Gastrocnemius medialis (tissue), 4 donors: ENCODE measurements around the gene LYL1. TPM values are rescaled to one million over a fixed set of nuclear protein-coding genes. Genes with fewer than 3 reads are reported as not detected.

ENCODE experiments used
- ATAC-seq, 2 donors: fragments of 150-250 bp; one replicate each; pipeline ENCODE4 v1.9.1; 2016
- DNase-seq, 2 donors: peaks; one replicate each; pipeline ENCODE4 v3.0.0-alpha.2; 2019
- H3K27ac ChIP-seq, 4 donors: fragments of 200-600 bp; sonication (generic); 1 replicate in 1 of 4; 2 replicates in 3 of 4; pipeline ENCODE4 v1.5.1; 2016 to 2018; ENCODE audit warnings: mild to moderate bottlenecking in 2 of 4, moderate library complexity in 1 of 4
- H3K27me3 ChIP-seq, 3 donors: fragments of 200-600 bp; sonication (generic) in 2 of 3; 1 replicate in 1 of 3; 2 replicates in 2 of 3; pipeline versions ENCODE4 v1.5.1 to v1.6.0; 2016 to 2019; ENCODE audit warnings: mild to moderate bottlenecking in 1 of 3, moderate library complexity in 1 of 3
- H3K36me3 ChIP-seq, 2 donors: fragments of 200-600 bp; sonication (generic) in 1 of 2; one replicate each; pipeline ENCODE4 v1.5.1; 2017 to 2018
- H3K4me1 ChIP-seq, 2 donors: fragments of 200-600 bp; sonication (generic) in 1 of 2; one replicate each; pipeline ENCODE4 v1.5.1; 2016 to 2017; ENCODE audit warnings: mild to moderate bottlenecking in 2 of 2
- H3K4me3 ChIP-seq, 4 donors: fragments of 200-600 bp; sonication (generic) in 3 of 4; 1 replicate in 1 of 4; 2 replicates in 3 of 4; pipeline ENCODE4 v1.5.1; 2016 to 2019; ENCODE audit warnings: mild to moderate bottlenecking in 2 of 4
- H3K9me3 ChIP-seq, 3 donors: fragments of 200-600 bp; sonication (generic) in 2 of 3; 1 replicate in 1 of 3; 2 replicates in 2 of 3; pipeline ENCODE4 v1.5.1; 2016 to 2019
- CTCF ChIP-seq, 5 experiments: fragments of 450-650 bp in 3 of 5; fragments of 200-600 bp in 2 of 5; sonication (generic) in 2 of 5; IDR thresholded peaks in 4 of 5; conservative IDR thresholded peaks in 1 of 5; 1 replicate in 4 of 5; 2 replicates in 1 of 5; pipeline ENCODE4 v1.5.1; 2016 to 2019; ENCODE audit warnings: antibody characterized with exemption in 5 of 5, mild to moderate bottlenecking in 3 of 5, moderate library complexity in 3 of 5
- POLR2A ChIP-seq, 2 donors: fragments of 450-650 bp; IDR thresholded peaks; one replicate each; pipeline ENCODE4 v1.6.1; 2017; ENCODE audit warnings: antibody characterized with exemption in 2 of 2, mild to moderate bottlenecking in 2 of 2, moderate library complexity in 2 of 2
- in situ Hi-C, 4 donors: fragments of 200-750 bp; cut with MboI; loops; one replicate each; pipeline versions ENCODE4 v1.15.0 to v1.8.0; 2017; ENCODE audit warnings: low sequenced_read_pairs in 4 of 4
- intact Hi-C: fragments of 100-400 bp; cut with DNase I; formaldehyde crosslinking; loops from one replicate; pipeline ENCODE4 v1.15.1; 2023; ENCODE audit warnings: low total_unique reads
- total RNA-seq, 4 donors: library from RNA; depleted of rRNA; stranded (reverse); fragments of >200 nt; gene quantifications; one replicate each; pipeline versions ENCODE4 v1.1.0 to v1.2.3, GENCODE V29; 2016

LYL1 gene
- total RNA-seq, 4 donors from 2014 or later, result 2.6 to 5.0 (median 3.1) TPM

- intact Hi-C loops (loop anchor here (1.0 kb wide), 1 partner anchor 115 kb away; no protein-coding TSS in a partner anchor), in situ Hi-C loops (loop anchor here (5.0 to 10.0 kb wide), 2 partner anchors 109 to 116 kb away; no protein-coding TSS in a partner anchor)
- peak; percentile 73 to 82 for ATAC-seq
- Histone ChIP-seq H3K36me3 (no peaks in the 10 kb centered on the region), H3K27me3 (no peaks in the 10 kb centered on the region), H3K27ac (peak overlapping the region; percentile 66 to 78 (median 74)), H3K4me1 (peaks cover 15 to 26% of the 10 kb centered on the region in 2 donors), H3K9me3 (no peaks in the 10 kb centered on the region), H3K4me3 (no peak overlapping the region)
- TF ChIP-seq POLR2A (IDR thresholded peaks at IDR 0.05) (no peak), CTCF (IDR thresholded peaks at IDR 0.05 in 4 of 5, conservative IDR thresholded peaks at IDR 0.05 in 1 of 5) (peak; percentile 94 to 99 (median 97))
- DNase-seq, result peak; percentile 60 to 83
Measured at GRCh38 chr19:13093407-13094105, 9.1 kb downstream of the LYL1 start.

GRCh38 chr19:13092606-13093235, 9.9 kb downstream of the LYL1 start:
- Histone ChIP-seq H3K36me3 (no peaks in the 10 kb centered on the region), H3K4me1 (peaks cover 15 to 17% of the 10 kb centered on the region in 2 donors), H3K27ac (peak overlapping the region; percentile 66 to 78 (median 74)), H3K27me3 (no peaks in the 10 kb centered on the region), H3K9me3 (no peaks in the 10 kb centered on the region), H3K4me3 (no peak overlapping the region)
- ATAC-seq, result no peak
- intact Hi-C loops (loop anchor here (1.0 kb wide), 1 partner anchor 114 kb away; no protein-coding TSS in a partner anchor), in situ Hi-C loops (loop anchor here (5.0 to 10.0 kb wide), 2 partner anchors 108 to 115 kb away; no protein-coding TSS in a partner anchor)
- no peak for DNase-seq
- TF ChIP-seq CTCF (IDR thresholded peaks at IDR 0.05 in 4 of 5, conservative IDR thresholded peaks at IDR 0.05 in 1 of 5) (no peak), POLR2A (IDR thresholded peaks at IDR 0.05) (no peak)

GRCh38 chr19:13092158-13092543, 10.5 kb downstream of the LYL1 start:
- Histone ChIP-seq H3K36me3 (no peaks in the 10 kb centered on the region), H3K4me3 (no peak overlapping the region), H3K4me1 (peaks cover 14 to 15% of the 10 kb centered on the region in 2 donors), H3K27ac (peak overlapping the region; percentile 66 to 78 (median 74)), H3K27me3 (no peaks in the 10 kb centered on the region), H3K9me3 (no peaks in the 10 kb centered on the region)
- ATAC-seq (no peak), DNase-seq (no peak)
- TF ChIP-seq POLR2A (IDR thresholded peaks at IDR 0.05), result no peak
- in situ Hi-C loops (loop anchor here (5.0 to 10.0 kb wide), 2 partner anchors 107 to 115 kb away; no protein-coding TSS in a partner anchor), intact Hi-C loops (no loop called here)

GRCh38 chr19:13091400-13092157, 11.1 kb downstream of the LYL1 start:
- H3K9me3 ChIP-seq, result no peaks in the 10 kb centered on the region
- H3K4me1 ChIP-seq, result peaks cover 14 to 15% of the 10 kb centered on the region in 2 donors
- H3K27me3 ChIP-seq, result no peaks in the 10 kb centered on the region
- no peaks in the 10 kb centered on the region for H3K36me3 ChIP-seq
- in situ Hi-C loops (loop anchor here (5.0 to 10.0 kb wide), 2 partner anchors 107 to 114 kb away; no protein-coding TSS in a partner anchor), intact Hi-C loops (no loop called here)
- TF ChIP-seq POLR2A (IDR thresholded peaks at IDR 0.05) (no peak), CTCF (IDR thresholded peaks at IDR 0.05 in 4 of 5, conservative IDR thresholded peaks at IDR 0.05 in 1 of 5) (no peak)
- no peak overlapping the region for H3K4me3 ChIP-seq
- DNase-seq (peak in 1 of 2 donors; percentile 58), ATAC-seq (peak; percentile 32 to 47)
- H3K27ac ChIP-seq, result peak overlapping the region; percentile 66 to 78 (median 74)
